Posterior vena cava (tissue), 2 donors: Measurements from ENCODE around the gene TYW1. TPM values are rescaled to one million over a fixed set of nuclear protein-coding genes. Genes with fewer than 3 reads are reported as not detected.
"Not testable (repeated sequence)": the region's sequence is repeated elsewhere in the genome, so short reads cannot be mapped to it uniquely, and the experiment has no call there.

ENCODE experiments used
- DNase-seq: peaks from one replicate; pipeline ENCODE4 v3.0.0-alpha.2; 2020; ENCODE audit warnings: low spot score
- intact Hi-C, 2 donors: fragments of 100-400 bp; cut with DNase I; formaldehyde crosslinking; loops; one replicate each; pipeline versions ENCODE4 v1.14.1 to v1.14.2; 2022 to 2023
- total RNA-seq, 2 donors: library from RNA; stranded (reverse); fragmentation: NEBNext Ultra II Directional; extraction: Animal tissue kit (Norgen Biotek cat#: 25700); gene quantifications; one replicate each; pipeline ENCODE4 v1.2.1, GENCODE V29; 2021
- donor health status: DM: yes; HTN: yes; CAD: no.
- donor health status: DM: yes; HTN: yes; CAD: no.

Gene TYW1
- total RNA-seq, 2 donors from 2014 or later, result 9.4 to 11.5 TPM

- intact Hi-C loops, result no loop called here
- no peak for DNase-seq
Observed at GRCh38 chr7:67100956-67101361, 104.3 kb downstream of the TYW1 start.

GRCh38 chr7:67104937-67105336, 108.3 kb downstream of the TYW1 start:
- DNase-seq, intact Hi-C loops: not testable (repeated sequence)

- no peak for DNase-seq
Observed at GRCh38 chr7:67105377-67105776, 108.7 kb downstream of the TYW1 start.

GRCh38 chr7:67106255-67106654, 109.6 kb downstream of the TYW1 start:
- DNase-seq, intact Hi-C loops: not testable (repeated sequence)

More at GRCh38 chr7:67105377-67105776, 108.7 kb downstream of the TYW1 start:
- intact Hi-C loops, result no loop called here

GRCh38 chr7:67111342-67111741, 114.7 kb downstream of the TYW1 start:
- intact Hi-C loops, DNase-seq: not testable (repeated sequence)

GRCh38 chr7:67114483-67115246, 118.0 kb downstream of the TYW1 start:
- intact Hi-C loops, DNase-seq: not testable (repeated sequence)

GRCh38 chr7:67120491-67120890, 123.9 kb downstream of the TYW1 start:
- DNase-seq, intact Hi-C loops: not testable (repeated sequence)

- intact Hi-C loops, result not testable (repeated sequence)
Observed at GRCh38 chr7:67128257-67128656, 131.6 kb downstream of the TYW1 start.

GRCh38 chr7:67130766-67131165, 134.1 kb downstream of the TYW1 start:
- DNase-seq, intact Hi-C loops: not testable (repeated sequence)

More at GRCh38 chr7:67128257-67128656, 131.6 kb downstream of the TYW1 start:
- not testable (repeated sequence) for DNase-seq

- DNase-seq, intact Hi-C loops: not testable (repeated sequence)
Observed at GRCh38 chr7:67134912-67135311, 138.3 kb downstream of the TYW1 start.

GRCh38 chr7:67135617-67136486, 139.2 kb downstream of the TYW1 start:
- not testable (repeated sequence) for DNase-seq

GRCh38 chr7:67137489-67137888, 140.9 kb downstream of the TYW1 start:
- intact Hi-C loops, DNase-seq: not testable (repeated sequence)

More at GRCh38 chr7:67135617-67136486, 139.2 kb downstream of the TYW1 start:
- intact Hi-C loops, result not testable (repeated sequence)

GRCh38 chr7:67139876-67140275, 143.2 kb downstream of the TYW1 start:
- intact Hi-C loops, DNase-seq: not testable (repeated sequence)

GRCh38 chr7:67141001-67141400, 144.4 kb downstream of the TYW1 start:
- DNase-seq, intact Hi-C loops: not testable (repeated sequence)

GRCh38 chr7:67143091-67143786, 146.6 kb downstream of the TYW1 start:
- DNase-seq, intact Hi-C loops: not testable (repeated sequence)

- intact Hi-C loops, DNase-seq: not testable (repeated sequence)
Observed at GRCh38 chr7:67145581-67146193, 149.1 kb downstream of the TYW1 start.

- intact Hi-C loops, result not testable (repeated sequence)
Observed at GRCh38 chr7:67149131-67149530, 152.5 kb downstream of the TYW1 start.

GRCh38 chr7:67154374-67154773, 157.7 kb downstream of the TYW1 start:
- not testable (repeated sequence) for DNase-seq

More at GRCh38 chr7:67149131-67149530, 152.5 kb downstream of the TYW1 start:
- DNase-seq, result not testable (repeated sequence)

GRCh38 chr7:67156064-67156463, 159.4 kb downstream of the TYW1 start:
- intact Hi-C loops, DNase-seq: not testable (repeated sequence)

More at GRCh38 chr7:67154374-67154773, 157.7 kb downstream of the TYW1 start:
- intact Hi-C loops, result not testable (repeated sequence)
